ENCODE data around the gene PPM1F. TPM values are rescaled to one million over a fixed set of nuclear protein-coding genes. Genes with fewer than 3 reads are reported as not detected.
"Not testable (repeated sequence)": the region's sequence is repeated elsewhere in the genome, so short reads cannot be mapped to it uniquely, and the experiment has no call there.

Gene PPM1F
- total and polyA plus RNA-seq, 2 donors from 2014 or later: 13.8 to 42.5 TPM

DNA sequence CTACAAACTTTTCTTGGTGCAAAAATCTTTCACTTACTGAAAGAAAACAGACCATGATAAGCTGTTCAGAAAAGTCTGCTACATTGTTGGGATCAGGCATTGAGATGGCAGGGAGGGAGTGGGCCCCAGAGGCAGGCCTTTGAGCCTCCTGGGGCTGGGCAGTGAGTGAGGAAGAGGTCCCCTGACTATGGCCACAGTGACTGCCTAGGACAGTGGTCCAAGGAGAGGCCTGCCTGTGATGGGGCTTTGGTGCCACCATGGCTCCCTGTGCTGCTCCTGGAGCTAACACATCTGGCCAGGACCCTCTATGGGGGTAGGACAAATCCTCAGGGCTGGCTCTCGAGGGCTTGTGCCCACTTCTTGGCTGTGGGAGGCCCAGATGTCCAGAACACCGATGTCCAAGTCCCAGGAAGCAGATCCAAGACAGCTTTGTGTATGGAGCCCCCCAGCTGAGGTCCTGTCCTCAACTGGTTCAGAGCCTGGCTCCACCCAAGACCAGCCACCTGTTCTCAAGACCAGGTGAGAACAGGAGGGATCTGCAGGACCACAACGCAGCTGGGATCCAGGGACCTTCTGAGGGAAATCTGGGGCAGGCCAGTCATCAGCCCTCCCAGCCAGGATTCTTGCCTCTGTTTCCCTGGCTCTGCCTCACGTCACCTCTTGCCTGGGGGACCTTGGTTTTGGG, 36.9 kb downstream of the PPM1F start:
- DNase-seq (no peak), FAIRE-seq (no peak)
- no peaks in the 10 kb centered on the region for H3K36me3 ChIP-seq (ENCODE audit: control insufficient read depth in 2 of 3, insufficient read depth in 3 of 3, low read length in 3 of 3)
- intact Hi-C loops (cut with DNase I): no loop called here
- H3K9me3 ChIP-seq (ENCODE audit: control insufficient read depth in 2 of 3, insufficient read depth in 1 of 3, low read length in 3 of 3): no peaks in the 10 kb centered on the region
- H3K27ac ChIP-seq (ENCODE audit: low read depth in 2 of 2, low read length in 2 of 2): no peak overlapping the region
- peaks cover 0 to 5% (median 0%) of the 10 kb centered on the region in 3 donors for H3K4me1 ChIP-seq (ENCODE audit: control insufficient read depth in 2 of 3, insufficient read depth in 2 of 3, low read depth in 1 of 3, low read length in 3 of 3)
- H3K4me3 ChIP-seq (ENCODE audit: low read length in 3 of 3): no peak overlapping the region
- H3K9ac ChIP-seq (ENCODE audit: low read length in 3 of 3): no peak overlapping the region
- no peaks in the 10 kb centered on the region for H3K27me3 ChIP-seq (ENCODE audit: control insufficient read depth, insufficient read depth, low read length)
- TF ChIP-seq CTCF (IDR thresholded peaks at IDR 0.05; ENCODE audit: borderline replicate concordance, extremely low read depth, insufficient read depth): no peak

- H3K4me1 ChIP-seq (ENCODE audit: control insufficient read depth in 2 of 3, insufficient read depth in 2 of 3, low read depth in 1 of 3, low read length in 3 of 3); DNase-seq; H3K9me3 ChIP-seq (ENCODE audit: control insufficient read depth in 2 of 3, insufficient read depth in 1 of 3, low read length in 3 of 3); H3K4me3 ChIP-seq (ENCODE audit: low read length in 3 of 3); H3K36me3 ChIP-seq (ENCODE audit: control insufficient read depth in 2 of 3, insufficient read depth in 3 of 3, low read length in 3 of 3); H3K27ac ChIP-seq (ENCODE audit: low read depth in 2 of 2, low read length in 2 of 2); H3K27me3 ChIP-seq (ENCODE audit: control insufficient read depth, insufficient read depth, low read length); H3K9ac ChIP-seq (ENCODE audit: low read length in 3 of 3); intact Hi-C loops (cut with DNase I); FAIRE-seq: not testable (repeated sequence)
These were observed 38.5 kb downstream of the PPM1F start for GRCh38 chr22:21914033-21914642.

DNA sequence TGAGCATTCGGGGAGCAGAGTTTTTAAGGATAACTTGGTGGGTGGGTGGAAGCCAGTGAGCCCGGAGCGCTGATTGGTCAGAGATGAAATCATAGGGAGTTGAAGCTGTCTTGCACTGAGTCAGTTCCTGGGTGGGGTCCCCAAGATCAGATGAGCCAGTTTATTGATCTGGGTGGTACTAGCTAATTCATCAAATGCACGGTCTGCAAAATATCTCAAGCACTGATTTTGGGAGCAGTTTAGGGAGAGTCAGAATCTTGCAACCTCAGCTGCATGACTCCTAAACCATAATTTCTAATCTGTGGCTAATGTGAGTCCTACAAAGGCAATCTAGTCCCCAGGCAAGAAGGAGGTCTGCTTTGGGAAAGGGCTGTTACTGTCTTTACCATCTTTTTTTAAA, 42.3 kb downstream of the PPM1F start:
- H3K9me3 ChIP-seq (ENCODE audit: control insufficient read depth in 2 of 3, insufficient read depth in 1 of 3, low read length in 3 of 3); H3K4me3 ChIP-seq (ENCODE audit: low read length in 3 of 3); H3K4me1 ChIP-seq (ENCODE audit: control insufficient read depth in 2 of 3, insufficient read depth in 2 of 3, low read depth in 1 of 3, low read length in 3 of 3); H3K27me3 ChIP-seq (ENCODE audit: control insufficient read depth, insufficient read depth, low read length); H3K9ac ChIP-seq (ENCODE audit: low read length in 3 of 3); H3K27ac ChIP-seq (ENCODE audit: low read depth in 2 of 2, low read length in 2 of 2); FAIRE-seq; DNase-seq; H3K36me3 ChIP-seq (ENCODE audit: control insufficient read depth in 2 of 3, insufficient read depth in 3 of 3, low read length in 3 of 3); intact Hi-C loops (cut with DNase I): not testable (repeated sequence)

DNA sequence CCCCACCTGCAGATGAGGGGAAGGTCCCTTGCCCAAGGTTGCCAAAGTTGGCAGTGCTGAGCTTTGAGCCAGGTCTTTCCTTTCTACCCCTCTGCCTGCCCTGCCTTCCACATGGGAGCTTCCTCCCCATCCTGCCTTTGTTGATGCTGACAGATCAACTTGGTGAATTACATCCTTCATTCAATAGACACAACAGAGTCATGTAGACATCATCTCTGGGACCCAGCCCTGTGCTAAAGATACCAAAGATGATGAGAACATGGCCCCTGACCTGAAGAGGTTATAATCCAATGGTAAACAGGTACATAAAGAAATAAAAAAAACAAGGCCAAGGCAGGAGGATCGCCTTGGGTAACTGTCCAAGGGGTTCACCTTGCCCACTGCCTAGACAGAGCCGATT, 42.8 kb downstream of the PPM1F start:
- intact Hi-C loops (cut with DNase I): no loop called here
- no peak overlapping the region for H3K9ac ChIP-seq (ENCODE audit: low read length in 3 of 3)
- no peak for FAIRE-seq
- no peaks in the 10 kb centered on the region for H3K4me1 ChIP-seq (ENCODE audit: control insufficient read depth in 2 of 3, insufficient read depth in 2 of 3, low read depth in 1 of 3, low read length in 3 of 3)
- no peaks in the 10 kb centered on the region for H3K9me3 ChIP-seq (ENCODE audit: control insufficient read depth in 2 of 3, insufficient read depth in 1 of 3, low read length in 3 of 3)
- DNase-seq: no peak
- no peaks in the 10 kb centered on the region for H3K27me3 ChIP-seq (ENCODE audit: control insufficient read depth, insufficient read depth, low read length)
- H3K27ac ChIP-seq (ENCODE audit: low read depth in 2 of 2, low read length in 2 of 2): no peak overlapping the region
- no peaks in the 10 kb centered on the region for H3K36me3 ChIP-seq (ENCODE audit: control insufficient read depth in 2 of 3, insufficient read depth in 3 of 3, low read length in 3 of 3)
- no peak for TF ChIP-seq CTCF (IDR thresholded peaks at IDR 0.05; ENCODE audit: borderline replicate concordance, extremely low read depth, insufficient read depth)
- H3K4me3 ChIP-seq (ENCODE audit: low read length in 3 of 3): no peak overlapping the region
